Measurements from ENCODE around the gene VIPAS39. TPM values are rescaled to one million over a fixed set of nuclear protein-coding genes. Genes with fewer than 3 reads are reported as not detected.

The VIPAS39 gene
- total and polyA plus RNA-seq, 2 experiments from 2014 or later: 14.9 to 25.0 TPM

GRCh38 chr14:77469539-77469938 lies 12.1 kb upstream of the VIPAS39 start:
- Histone ChIP-seq H3K27ac (no peak overlapping the region), H3K9me2 (ENCODE audit: insufficient read depth) (no peaks in the 10 kb centered on the region), H2AFZ (no peak overlapping the region), H3K9ac (no peak overlapping the region), H4K20me1 (ENCODE audit: insufficient read depth) (no peaks in the 10 kb centered on the region), H3K4me3 (no peak overlapping the region), H3K36me3 (ENCODE audit: low read depth) (peaks cover 33% of the 10 kb centered on the region; the same call in 1 of the 2 replicates), H3K4me1 (ENCODE audit: insufficient read depth) (no peaks in the 10 kb centered on the region), H3K9me3 (ENCODE audit: low read depth) (no peaks in the 10 kb centered on the region), H3K27me3 (replicated peaks; ENCODE audit: insufficient read depth) (peaks cover 4% of the 10 kb centered on the region; the same call in 1 of the 2 replicates), H3K79me2 (ENCODE audit: insufficient read depth) (no peaks in the 10 kb centered on the region), H3K4me2 (ENCODE audit: unreplicated experiment) (no peak overlapping the region), H3F3A (ENCODE audit: insufficient read depth) (0 out of 2 replicates have a peak, but pooled peaks cover 11% of the 10 kb centered on the region)
- in situ Hi-C loops (cut with MboI): loop anchor here (10.0 kb wide), 1 partner anchor 235 kb away; the partner anchor contains the start of genes ALKBH1 and SLIRP
- WGBS, 2 experiments (ENCODE audit: low coverage in 1 of 2, low lambda C conversion rate in 2 of 2, missing lambda C conversion rate in 2 of 2): 91 to 100% methylated on average over 1 of the region's 1 CpG
- DNase-seq: no peak
- no peak for TF ChIP-seq EZH2phosphoT487 (IDR thresholded peaks at IDR 0.05; ENCODE audit: insufficient read depth, low read depth)
- TF ChIP-seq EZH2 (IDR thresholded peaks at IDR 0.05; ENCODE audit: insufficient read depth, poor library complexity, severe bottlenecking): no peak

DNA sequence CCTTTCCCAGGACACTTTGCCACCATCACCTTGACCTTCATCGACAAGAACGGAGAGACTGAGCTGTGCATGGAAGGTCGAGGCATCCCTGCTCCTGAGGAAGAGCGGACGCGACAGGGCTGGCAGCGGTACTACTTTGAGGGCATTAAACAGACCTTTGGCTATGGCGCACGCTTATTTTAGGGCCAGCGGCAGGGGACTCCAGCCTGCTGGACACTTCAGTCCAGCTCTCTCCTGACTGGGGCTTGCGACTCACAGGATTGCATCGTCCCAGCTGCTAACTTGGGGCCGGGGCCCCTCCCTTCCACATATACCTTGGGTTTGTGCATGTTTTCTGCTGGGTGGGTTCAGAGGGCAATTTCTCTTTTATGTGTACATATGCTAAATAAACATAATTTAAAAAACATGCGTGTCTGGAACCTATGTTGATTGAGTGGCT lies 11.7 kb upstream of the VIPAS39 start:
- TF ChIP-seq EZH2 (IDR thresholded peaks at IDR 0.05; ENCODE audit: insufficient read depth, poor library complexity, severe bottlenecking) (no peak), EZH2phosphoT487 (IDR thresholded peaks at IDR 0.05; ENCODE audit: insufficient read depth, low read depth) (no peak)
- H3K9me3 ChIP-seq (ENCODE audit: low read depth): no peaks in the 10 kb centered on the region
- H4K20me1 ChIP-seq (ENCODE audit: insufficient read depth): no peaks in the 10 kb centered on the region
- no peak overlapping the region for H3K4me2 ChIP-seq (ENCODE audit: unreplicated experiment)
- H3K27ac ChIP-seq: no peak overlapping the region
- peaks cover under 1% of the 10 kb centered on the region; the same call in 1 of the 2 replicates for H3K27me3 ChIP-seq (replicated peaks; ENCODE audit: insufficient read depth)
- no peak overlapping the region for H2AFZ ChIP-seq
- 85 to 86% methylated on average over 14 of the region's 14 CpGs for WGBS, 2 experiments (ENCODE audit: low coverage in 1 of 2, low lambda C conversion rate in 2 of 2, missing lambda C conversion rate in 2 of 2)
- no peaks in the 10 kb centered on the region for H3K79me2 ChIP-seq (ENCODE audit: insufficient read depth)
- H3K4me3 ChIP-seq: no peak overlapping the region
- H3K9ac ChIP-seq: no peak overlapping the region
- DNase-seq: no peak
- H3K9me2 ChIP-seq (ENCODE audit: insufficient read depth): no peaks in the 10 kb centered on the region
- H3K4me1 ChIP-seq (ENCODE audit: insufficient read depth): no peaks in the 10 kb centered on the region
- 0 out of 2 replicates have a peak, but pooled peaks cover 11% of the 10 kb centered on the region for H3F3A ChIP-seq (ENCODE audit: insufficient read depth)
- H3K36me3 ChIP-seq (ENCODE audit: low read depth): peaks cover 37% of the 10 kb centered on the region; the same call in 1 of the 2 replicates
- in situ Hi-C loops (cut with MboI): loop anchor here (10.0 kb wide), 1 partner anchor 236 kb away; the partner anchor contains the start of genes ALKBH1 and SLIRP

GRCh38 chr14:77467801-77468200 lies 10.4 kb upstream of the VIPAS39 start:
- 78 to 84% methylated on average over 5 of the region's 5 CpGs for WGBS, 2 experiments (ENCODE audit: low coverage in 1 of 2, low lambda C conversion rate in 2 of 2, missing lambda C conversion rate in 2 of 2)
- H3K27ac ChIP-seq: no peak overlapping the region
- H3K4me3 ChIP-seq: no peak overlapping the region
- H4K20me1 ChIP-seq (ENCODE audit: insufficient read depth): no peaks in the 10 kb centered on the region
- no peaks in the 10 kb centered on the region for H3K9me3 ChIP-seq (ENCODE audit: low read depth)
- no peak overlapping the region for H3K9ac ChIP-seq
- H2AFZ ChIP-seq: no peak overlapping the region
- in situ Hi-C loops (cut with MboI): loop anchor here (10.0 kb wide), 1 partner anchor 237 kb away; the partner anchor contains the start of genes ALKBH1 and SLIRP
- TF ChIP-seq EZH2 (IDR thresholded peaks at IDR 0.05; ENCODE audit: insufficient read depth, poor library complexity, severe bottlenecking) (no peak), EZH2phosphoT487 (IDR thresholded peaks at IDR 0.05; ENCODE audit: insufficient read depth, low read depth) (no peak)
- peaks cover 37% of the 10 kb centered on the region; the same call in 1 of the 2 replicates for H3K36me3 ChIP-seq (ENCODE audit: low read depth)
- no peak for DNase-seq
- H3K4me2 ChIP-seq (ENCODE audit: unreplicated experiment): no peak overlapping the region
- no peaks in the 10 kb centered on the region for H3K79me2 ChIP-seq (ENCODE audit: insufficient read depth)
- no peaks in the 10 kb centered on the region for H3K4me1 ChIP-seq (ENCODE audit: insufficient read depth)
- H3K27me3 ChIP-seq (replicated peaks; ENCODE audit: insufficient read depth): no peaks in the 10 kb centered on the region
- H3F3A ChIP-seq (ENCODE audit: insufficient read depth): 0 out of 2 replicates have a peak, but pooled peaks cover 11% of the 10 kb centered on the region
- H3K9me2 ChIP-seq (ENCODE audit: insufficient read depth): no peaks in the 10 kb centered on the region

- Histone ChIP-seq H3K27me3 (replicated peaks; ENCODE audit: insufficient read depth) (no peaks in the 10 kb centered on the region), H3K4me2 (ENCODE audit: unreplicated experiment) (peak overlapping the region; percentile 99), H4K20me1 (ENCODE audit: insufficient read depth) (peaks cover 5% of the 10 kb centered on the region), H3K4me3 (peak overlapping the region; percentile 99), H3K9me3 (ENCODE audit: low read depth) (no peaks in the 10 kb centered on the region), H3K9ac (peak overlapping the region; percentile 89), H3K36me3 (ENCODE audit: low read depth) (peaks cover 24% of the 10 kb centered on the region; the same call in 1 of the 2 replicates), H3F3A (ENCODE audit: insufficient read depth) (no peaks in the 10 kb centered on the region), H2AFZ (peak overlapping the region; percentile 96), H3K9me2 (ENCODE audit: insufficient read depth) (no peaks in the 10 kb centered on the region), H3K79me2 (ENCODE audit: insufficient read depth) (peaks cover 72% of the 10 kb centered on the region), H3K4me1 (ENCODE audit: insufficient read depth) (peaks cover 13% of the 10 kb centered on the region), H3K27ac (peak overlapping the region; percentile 89)
- DNase-seq: peak; percentile 85
- in situ Hi-C loops (cut with MboI): no loop called here
- WGBS, 2 experiments (ENCODE audit: low coverage in 1 of 2, low lambda C conversion rate in 2 of 2, missing lambda C conversion rate in 2 of 2): 34 to 37% methylated on average over 13 of the region's 13 CpGs
- no peak for TF ChIP-seq EZH2phosphoT487 (IDR thresholded peaks at IDR 0.05; ENCODE audit: insufficient read depth, low read depth)
- no peak for TF ChIP-seq EZH2 (IDR thresholded peaks at IDR 0.05; ENCODE audit: insufficient read depth, poor library complexity, severe bottlenecking)
Observed at GRCh38 chr14:77459072-77459723, 1.8 kb upstream of the VIPAS39 start.
